ENCODE results near the gene MIPOL1. TPM values are rescaled to one million over a fixed set of nuclear protein-coding genes. Genes with fewer than 3 reads are reported as not detected.

The MIPOL1 gene
- polyA plus RNA-seq, 12 donors = 2.8 to 8.9 (median 5.9) TPM; not detected in 1

- DNase-seq = no peak
Observed at GRCh38 chr14:37595809-37596621, 398.3 kb downstream of the MIPOL1 start.

- DNase-seq = no peak
Observed at GRCh38 chr14:37596790-37597472, 399.2 kb downstream of the MIPOL1 start.

- no peak for DNase-seq
Observed at GRCh38 chr14:37597538-37597913, 399.8 kb downstream of the MIPOL1 start.

- DNase-seq = no peak
Observed at GRCh38 chr14:37597914-37598746, 400.4 kb downstream of the MIPOL1 start.

- no peak for DNase-seq
Observed at GRCh38 chr14:37598747-37599506, 401.2 kb downstream of the MIPOL1 start.

GRCh38 chr14:37599507-37600368 is 402.0 kb downstream of the MIPOL1 start:
- DNase-seq = no peak

GRCh38 chr14:37600880-37601741 is 403.4 kb downstream of the MIPOL1 start:
- DNase-seq = no peak

- no peak for DNase-seq
Observed at GRCh38 chr14:37601865-37602264, 404.1 kb downstream of the MIPOL1 start.

Other genes starting within 250 kb of the MIPOL1 start
- 1 to 10 TPM in 10 of 12 donors, not detected in 2; 1.0 to 3.4 (median 1.5) TPM for gene SLC25A21, start 25.3 kb upstream of the MIPOL1 start, polyA plus RNA-seq (ENCODE audit: insufficient read length in 12 of 12)

All from muscle of arm (tissue), 12 donors.